NCI-H2227 (cell line): ENCODE measurements around the gene TRABD2B.
A peak's percentile ranks its signal among the peaks of the same experiment; 100 is the strongest.

Source experiments
- DNase-seq: peaks from one replicate; lab custom pipeline; 2025; ENCODE audit not compliant: unreplicated experiment; lab: John Stamatoyannopoulos, UW

Gene TRABD2B

DNA sequence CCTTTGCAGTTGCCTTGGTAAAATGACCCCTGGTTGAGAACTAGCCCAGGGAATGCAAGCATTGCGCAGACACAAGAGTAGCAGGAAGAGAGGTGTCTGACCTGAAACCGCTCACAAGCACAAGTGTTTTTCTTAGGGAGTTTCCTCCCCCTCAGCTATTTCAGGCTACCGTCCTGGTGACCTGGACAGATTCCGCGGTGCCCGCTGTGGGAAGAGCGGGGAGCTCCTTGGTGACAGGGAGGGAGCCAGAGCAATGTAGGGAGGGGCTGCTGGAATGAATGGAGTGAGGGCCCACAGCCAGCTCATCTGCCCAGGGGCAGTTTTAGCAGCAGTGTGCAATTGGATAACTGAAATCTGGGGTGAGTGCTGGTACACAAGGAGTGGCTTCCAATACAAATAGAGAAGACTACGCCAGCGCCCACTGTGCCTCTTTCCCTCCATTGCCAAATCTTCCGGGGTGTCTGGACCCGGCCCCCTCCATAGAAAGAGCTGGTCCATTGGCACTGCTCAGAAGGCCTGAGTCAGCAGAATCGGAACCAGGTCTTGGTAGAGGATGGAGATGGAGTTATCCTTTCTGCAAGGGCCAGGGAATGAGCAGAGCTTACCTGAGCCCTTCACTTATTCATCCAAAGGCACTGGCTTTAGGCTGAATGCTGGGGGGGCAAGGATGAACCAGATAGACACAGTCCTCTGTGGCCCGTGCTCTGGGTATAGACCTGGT, 82.8 kb downstream of the TRABD2B start:
- DNase-seq = no peak

- no peak for DNase-seq
These were observed 83.9 kb downstream of the TRABD2B start for GRCh38 chr1:47913225-47913823.

GRCh38 chr1:47912756-47913155, 84.4 kb downstream of the TRABD2B start:
- DNase-seq = no peak

- DNase-seq = no peak
These were observed 85.3 kb downstream of the TRABD2B start for GRCh38 chr1:47911892-47912291.

DNA sequence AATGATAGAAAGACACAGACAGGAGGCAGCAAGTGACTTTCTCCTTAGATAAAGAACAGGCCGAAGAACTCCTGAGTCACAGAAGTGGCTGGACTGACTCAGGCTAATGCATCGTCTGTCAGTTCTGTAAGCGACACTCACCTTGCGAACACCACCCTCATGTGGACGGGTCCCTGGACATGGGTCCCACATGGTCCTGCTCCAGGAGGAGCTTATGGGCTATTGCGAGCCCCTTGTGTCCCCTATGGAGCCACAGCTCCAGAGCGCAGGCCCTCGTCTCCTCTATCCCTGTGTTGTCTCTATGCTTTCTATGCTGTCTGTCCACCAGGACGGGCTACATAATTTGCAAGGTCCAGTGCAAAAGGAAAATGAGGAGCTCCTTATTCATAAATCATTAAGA, 85.8 kb downstream of the TRABD2B start:
- DNase-seq = no peak

DNA sequence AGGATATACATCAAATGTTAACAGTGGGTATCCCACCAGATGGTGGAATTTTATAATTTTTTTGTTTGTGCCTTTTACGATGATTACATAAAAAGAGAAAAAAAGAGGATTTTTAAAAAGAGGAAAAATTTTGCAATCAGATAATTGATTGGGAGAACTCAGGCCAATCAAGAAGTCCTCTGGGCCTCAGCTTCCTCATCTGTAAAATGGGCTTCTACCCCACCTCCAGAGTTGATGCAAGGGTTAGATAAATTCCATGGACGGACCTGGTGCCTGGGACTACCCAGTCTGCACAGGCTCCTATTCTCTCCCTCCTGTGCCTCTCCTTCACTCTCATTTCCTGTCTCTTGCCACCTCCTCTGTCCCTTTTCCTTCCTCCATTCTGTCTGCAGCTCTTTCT, 88.9 kb downstream of the TRABD2B start:
- no peak for DNase-seq

DNA sequence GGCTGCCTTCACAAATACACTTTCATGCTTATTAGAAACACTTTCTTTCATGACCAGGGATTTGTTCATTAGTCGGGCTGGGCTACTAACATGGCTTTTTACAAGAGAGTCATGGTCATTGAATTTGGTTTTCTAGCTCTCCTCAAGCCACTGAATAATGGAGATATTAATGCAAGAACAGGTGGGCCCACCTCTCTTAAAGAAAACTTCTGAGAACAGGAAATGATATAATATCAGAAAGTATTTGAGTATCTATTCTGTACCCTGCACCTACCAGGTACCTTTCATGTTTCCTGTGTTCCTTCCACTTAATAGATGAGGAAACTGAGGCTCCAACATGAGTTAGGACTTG, 90.0 kb downstream of the TRABD2B start:
- DNase-seq = no peak

- no peak for DNase-seq
These were observed 90.5 kb downstream of the TRABD2B start for GRCh38 chr1:47906527-47907176.

DNA sequence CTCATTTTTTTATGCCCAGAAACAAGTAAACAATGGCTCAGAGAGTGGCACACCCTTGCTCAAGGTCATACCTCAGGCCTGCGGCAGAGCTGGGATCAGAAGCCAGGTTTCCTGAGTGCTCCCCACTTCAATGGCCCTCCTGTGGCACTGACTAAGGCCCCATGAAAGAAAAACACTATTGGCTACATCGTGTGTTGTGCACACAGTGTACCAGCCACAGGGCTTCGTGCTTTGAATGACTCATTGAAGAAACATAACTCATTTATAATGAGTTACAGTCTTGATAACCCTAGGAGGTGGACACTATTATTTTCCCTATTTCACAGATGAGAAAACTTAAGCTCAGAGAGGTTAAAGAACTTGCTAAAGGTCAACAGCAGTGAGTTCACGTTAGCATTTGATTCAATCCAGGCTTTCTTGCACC, 91.2 kb downstream of the TRABD2B start:
- no peak for DNase-seq

GRCh38 chr1:47903723-47904122, 93.5 kb downstream of the TRABD2B start:
- DNase-seq = no peak

- DNase-seq = peak; percentile 49
These were observed 96.1 kb downstream of the TRABD2B start for GRCh38 chr1:47901001-47901575.

DNA sequence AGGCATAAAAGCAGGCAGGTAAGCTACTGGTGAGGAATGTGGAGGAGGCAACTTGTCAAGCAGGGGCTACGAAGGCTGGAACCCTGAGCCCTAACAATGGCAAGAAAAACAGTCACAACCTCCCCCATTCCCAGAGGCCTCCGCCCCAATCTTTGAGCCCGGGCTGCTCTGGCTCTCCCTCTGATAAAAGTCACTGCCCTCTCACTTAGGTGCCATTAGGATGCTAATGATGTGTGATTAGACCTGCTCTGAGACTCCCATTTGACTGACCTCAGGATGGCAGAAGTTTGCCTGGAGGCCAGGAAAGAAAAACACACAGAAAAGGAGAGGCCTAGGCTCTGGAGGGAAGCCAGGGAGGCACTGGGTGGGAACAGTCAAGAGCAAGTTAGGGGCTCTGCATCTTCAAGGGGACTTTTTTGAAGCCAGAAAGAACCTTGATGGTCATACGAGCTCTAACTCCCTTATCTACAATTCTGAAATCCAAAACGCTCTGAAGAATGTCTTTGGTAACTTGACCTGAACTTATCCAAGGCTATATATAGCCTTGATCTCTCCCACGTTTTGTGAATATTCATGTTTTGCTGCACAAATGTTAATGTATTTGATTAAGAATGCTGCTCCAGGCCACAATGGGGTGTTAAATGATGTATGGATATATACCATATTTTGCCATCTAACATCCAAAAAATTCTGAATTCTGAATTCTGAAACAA, 98.9 kb downstream of the TRABD2B start:
- no peak for DNase-seq

- DNase-seq = no peak
These were observed 101.7 kb downstream of the TRABD2B start for GRCh38 chr1:47895279-47896125.

DNA sequence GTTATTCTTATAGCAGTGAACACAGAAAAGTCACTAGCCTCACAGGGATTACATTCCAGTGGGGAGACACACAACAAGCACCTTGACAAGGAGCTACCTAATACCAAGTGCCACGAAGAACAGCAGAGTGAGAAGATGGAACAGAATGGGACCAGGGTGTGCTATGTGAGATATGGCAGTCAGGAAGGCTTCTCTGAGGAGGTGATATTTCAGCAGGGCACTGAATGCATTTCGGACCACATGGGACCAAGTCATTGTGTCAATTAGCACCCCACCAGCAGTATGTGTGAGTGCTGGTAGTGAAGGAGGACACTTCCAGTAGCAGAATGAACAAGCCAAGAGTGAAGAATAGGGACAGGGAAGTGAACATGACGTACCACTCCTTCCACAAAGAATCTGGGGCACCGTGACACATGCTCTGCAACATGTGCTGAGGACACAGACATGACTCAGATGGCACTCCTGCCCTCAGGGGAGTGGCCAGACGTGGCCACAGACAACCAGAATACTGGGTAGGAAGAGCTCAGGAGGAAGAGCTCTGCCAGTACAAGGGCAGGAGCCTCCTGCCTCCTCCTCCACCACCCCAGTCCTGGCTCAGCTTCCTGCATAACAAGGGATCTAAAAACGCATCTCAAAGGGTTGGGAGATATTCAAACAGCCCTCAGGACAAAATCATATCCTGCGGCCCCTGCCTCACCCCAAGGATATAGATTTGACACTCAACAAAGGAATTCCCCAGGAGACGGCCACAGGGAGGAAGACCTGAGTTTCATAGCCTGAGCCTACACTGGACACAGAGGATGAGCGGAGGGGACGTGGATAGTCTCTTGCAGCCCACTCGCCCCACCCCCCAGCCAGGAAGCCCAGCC, 102.5 kb downstream of the TRABD2B start:
- DNase-seq = no peak

DNA sequence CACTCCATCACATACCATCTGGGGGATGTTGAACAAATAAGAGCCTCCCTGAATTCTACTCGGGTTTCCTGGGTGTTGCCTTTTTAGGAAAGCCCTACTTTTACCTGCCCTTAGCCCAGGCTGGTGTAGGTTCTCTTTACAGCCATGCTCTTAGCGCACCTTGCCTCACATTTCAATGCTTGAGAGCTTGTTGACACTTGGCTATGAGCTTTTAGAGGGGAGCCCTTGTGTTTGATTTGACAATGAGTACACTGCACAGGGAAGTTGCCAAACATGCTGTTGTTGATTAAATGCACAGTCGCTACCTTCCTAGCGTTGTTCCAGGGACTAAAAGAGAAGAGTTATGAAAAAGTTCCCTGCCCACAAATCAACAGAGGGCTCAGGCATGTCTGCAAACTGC, 103.8 kb downstream of the TRABD2B start:
- DNase-seq = no peak

GRCh38 chr1:47890779-47891178, 106.4 kb downstream of the TRABD2B start:
- no peak for DNase-seq

- no peak for DNase-seq
These were observed 108.9 kb downstream of the TRABD2B start for GRCh38 chr1:47888294-47888629.

DNA sequence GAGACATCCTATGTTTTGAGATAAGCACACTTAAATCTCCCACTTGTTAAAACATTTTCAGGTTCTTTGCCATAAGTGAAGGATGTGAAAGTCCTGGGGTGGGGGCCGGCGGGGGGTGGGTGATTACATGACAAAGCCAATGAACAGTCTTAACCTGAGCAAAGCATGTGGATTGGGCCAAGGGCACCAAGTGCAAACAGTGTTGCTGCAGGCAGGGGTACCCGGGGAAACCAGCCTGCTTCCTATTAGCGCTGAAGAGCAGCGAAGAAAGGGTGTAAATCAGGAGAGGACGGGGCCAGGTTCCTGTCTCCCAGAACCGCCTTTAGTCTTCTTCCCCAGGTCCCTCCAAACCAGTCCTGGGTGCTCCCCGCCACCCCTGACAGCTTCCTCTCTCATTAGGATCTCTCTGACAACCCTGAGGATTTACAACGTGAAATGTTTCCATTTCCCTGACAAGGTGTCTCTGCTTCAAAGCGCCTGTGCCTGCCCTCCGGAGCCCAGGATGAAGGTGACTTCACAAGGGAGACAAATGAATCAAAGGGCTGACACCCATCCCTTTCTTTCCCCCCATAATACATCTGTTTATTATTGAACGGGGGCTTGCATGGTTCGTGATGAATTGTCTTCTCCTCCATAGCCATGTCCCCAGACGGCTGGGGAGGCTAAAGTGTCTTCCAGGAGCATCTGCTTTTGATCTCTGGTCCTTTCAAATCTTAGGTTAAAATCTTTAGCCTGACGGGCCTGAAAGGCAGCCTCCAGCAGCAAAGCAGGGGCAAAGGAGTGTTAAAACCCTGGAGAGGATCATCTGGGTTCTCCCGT, 109.5 kb downstream of the TRABD2B start:
- DNase-seq = no peak

DNA sequence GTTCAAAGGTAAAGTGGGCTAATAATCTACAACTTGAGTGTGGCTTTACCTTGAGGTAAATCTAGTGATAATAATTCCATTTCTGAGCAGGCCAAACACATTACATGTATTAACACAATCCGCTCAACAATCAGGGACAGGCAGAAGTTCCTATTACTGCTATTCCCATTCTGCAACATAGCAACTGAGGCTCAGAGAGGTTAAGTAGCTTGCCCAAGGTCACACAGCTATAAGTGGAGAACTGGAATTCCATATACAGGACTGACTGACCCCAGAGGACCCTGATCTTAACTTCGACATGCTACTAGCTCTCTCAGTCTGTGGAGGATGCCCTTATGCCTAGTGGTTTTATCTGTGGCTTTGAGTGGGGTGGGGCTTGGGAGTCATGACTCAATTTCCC, 110.1 kb downstream of the TRABD2B start:
- DNase-seq = no peak
